Tibial nerve (tissue), 4 donors: ENCODE results near the gene STAMBPL1.

Experiments
- CTCF ChIP-seq, 5 experiments: fragments of 200-600 bp in 3 of 5; fragments of 450-650 bp in 2 of 5; sonication (generic) in 3 of 5; IDR thresholded peaks; one replicate each; pipeline ENCODE4 v1.5.1; 2016 to 2019; ENCODE audit warnings: antibody characterized with exemption in 5 of 5, mild to moderate bottlenecking in 3 of 5, moderate library complexity in 2 of 5
- EP300 ChIP-seq, 2 donors: sonication (generic); formaldehyde crosslinking; IDR thresholded peaks; one replicate each; pipeline ENCODE4 v1.6.1; 2017; ENCODE audit warnings: antibody characterized with exemption in 2 of 2, mild to moderate bottlenecking in 1 of 2
- POLR2A ChIP-seq, 2 donors: fragments of 450-650 bp; IDR thresholded peaks; one replicate each; pipeline ENCODE4 v1.6.1; 2017; ENCODE audit warnings: antibody characterized with exemption in 2 of 2, mild to moderate bottlenecking in 2 of 2, moderate library complexity in 2 of 2

GRCh38 chr10:88881320-88881719, 1.3 kb downstream of the STAMBPL1 start:
- no peak for TF ChIP-seq CTCF (IDR thresholded peaks at IDR 0.05)
- TF ChIP-seq POLR2A (IDR thresholded peaks at IDR 0.05), result no peak
- no peak for TF ChIP-seq EP300 (IDR thresholded peaks at IDR 0.05)
